ENCODE results near the gene MTMR4. TPM values are rescaled to one million over a fixed set of nuclear protein-coding genes. Genes with fewer than 3 reads are reported as not detected.

Gene MTMR4
- total RNA-seq, 1 donor from 2014 or later: 40.9 TPM

GRCh38 chr17:58447039-58447975, 67.1 kb downstream of the MTMR4 start:
- H3K27me3 ChIP-seq: no peaks in the 10 kb centered on the region
- H3K4me3 ChIP-seq: no peak overlapping the region
- no peaks in the 10 kb centered on the region for H3K4me1 ChIP-seq
- ATAC-seq: peak; percentile 98
- TF ChIP-seq CTCF (IDR thresholded peaks at IDR 0.05): peak; percentile 67
- H3K9me3 ChIP-seq: no peaks in the 10 kb centered on the region
- peak; percentile 83 for DNase-seq
- intact Hi-C loops (cut with DNase I): loop anchor here (10.0 kb wide), 1 partner anchor 143 kb away; no protein-coding TSS in a partner anchor
- no peaks in the 10 kb centered on the region for H3K36me3 ChIP-seq
- no peak overlapping the region for H3K27ac ChIP-seq

GRCh38 chr17:58446086-58446485, 68.4 kb downstream of the MTMR4 start:
- DNase-seq (no peak), ATAC-seq (no peak)
- no peak for TF ChIP-seq CTCF (IDR thresholded peaks at IDR 0.05)
- Histone ChIP-seq H3K4me3 (no peak overlapping the region), H3K27ac (no peak overlapping the region), H3K9me3 (no peaks in the 10 kb centered on the region), H3K27me3 (no peaks in the 10 kb centered on the region), H3K4me1 (no peaks in the 10 kb centered on the region), H3K36me3 (no peaks in the 10 kb centered on the region)
- intact Hi-C loops (cut with DNase I): loop anchor here (10.0 kb wide), 1 partner anchor 141 kb away; no protein-coding TSS in a partner anchor

Other genes with a start within 250 kb of the MTMR4 start
- gene MPO, start 233.7 kb downstream of the MTMR4 start, total RNA-seq: 0.35 TPM
- gene TSPOAP1, start 185.8 kb downstream of the MTMR4 start, total RNA-seq: 21.0 TPM
- gene SUPT4H1, start 162.4 kb downstream of the MTMR4 start, total RNA-seq: 82.4 TPM
- 7.5 TPM for gene RNF43, start 97.1 kb downstream of the MTMR4 start, total RNA-seq
- gene HSF5, start 26.2 kb downstream of the MTMR4 start, total RNA-seq: 0.20 TPM
- 1.3 TPM for gene TEX14, start 177.4 kb upstream of the MTMR4 start, total RNA-seq
- gene RAD51C, start 178.0 kb upstream of the MTMR4 start, total RNA-seq: 15.3 TPM
- not detected for gene PPM1E, start 241.2 kb upstream of the MTMR4 start, total RNA-seq

Data from upper lobe of right lung (tissue), 1 donor.